NCI-H187 (cell line): ENCODE measurements around the gene LRGUK.
"Not testable (repeated sequence)": the region's sequence is repeated elsewhere in the genome, so short reads cannot be mapped to it uniquely, and the experiment has no call there.

ENCODE experiments used
- DNase-seq, 2 experiments: peaks; one replicate each; lab custom pipeline; 2025; lab: John Stamatoyannopoulos, UW

LRGUK gene

DNA sequence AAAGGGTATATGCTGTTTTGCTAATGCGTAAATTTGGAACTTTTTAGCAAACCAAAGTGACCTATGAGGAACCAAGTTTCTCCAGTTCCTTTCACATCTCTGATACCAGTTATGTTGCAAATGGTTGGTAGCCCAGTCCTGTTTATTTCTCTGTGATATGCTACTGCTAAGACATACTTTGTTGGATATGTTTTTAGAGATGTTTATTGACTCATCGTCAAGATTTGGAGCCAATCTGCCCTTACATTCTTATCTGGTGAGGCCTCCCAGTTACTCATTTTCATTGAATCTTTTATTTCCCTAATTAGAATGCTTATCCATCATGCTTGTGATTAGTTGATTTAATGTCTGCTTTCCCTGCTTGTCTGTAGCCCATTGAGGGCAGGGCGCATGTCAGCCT is 58.9 kb downstream of the LRGUK start:
- DNase-seq, result no peak

DNA sequence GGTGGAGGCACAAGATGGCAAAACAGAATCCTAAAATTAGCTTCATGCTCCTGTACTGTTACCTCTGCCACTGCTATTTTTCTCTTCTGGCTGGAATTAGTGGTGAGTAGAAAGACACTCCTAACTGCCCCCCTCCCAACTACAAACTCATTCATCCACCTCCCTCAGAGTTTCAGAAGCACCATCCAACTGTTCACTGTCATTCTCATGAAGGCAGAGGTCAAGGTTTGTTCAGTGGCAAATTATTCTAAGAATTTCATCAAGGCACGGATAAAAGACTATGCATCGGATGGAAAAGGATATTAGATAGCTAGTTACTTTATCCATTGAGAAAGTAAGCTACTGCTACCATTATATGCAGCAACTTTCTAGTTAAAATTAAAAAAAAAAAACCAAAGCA is 59.7 kb downstream of the LRGUK start:
- no peak for DNase-seq

DNA sequence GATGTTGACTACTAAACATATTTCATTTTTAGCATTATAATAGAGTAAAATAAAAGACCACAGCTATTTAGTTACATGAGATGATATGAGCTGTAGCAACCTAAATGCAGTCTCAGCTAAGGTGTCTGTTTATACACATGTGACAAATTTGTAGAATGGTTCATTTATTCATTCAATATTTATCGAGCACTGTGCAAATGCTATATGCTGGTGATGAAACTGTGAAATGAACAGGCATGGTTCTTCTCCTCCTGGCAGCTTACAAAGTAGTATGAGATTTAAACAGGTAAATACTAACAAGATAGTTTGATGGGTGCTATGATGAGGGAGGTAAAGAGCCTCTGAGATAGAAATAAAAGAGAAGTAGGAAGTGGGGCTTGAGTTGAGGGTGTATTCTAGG is 60.8 kb downstream of the LRGUK start:
- DNase-seq, result no peak

DNA sequence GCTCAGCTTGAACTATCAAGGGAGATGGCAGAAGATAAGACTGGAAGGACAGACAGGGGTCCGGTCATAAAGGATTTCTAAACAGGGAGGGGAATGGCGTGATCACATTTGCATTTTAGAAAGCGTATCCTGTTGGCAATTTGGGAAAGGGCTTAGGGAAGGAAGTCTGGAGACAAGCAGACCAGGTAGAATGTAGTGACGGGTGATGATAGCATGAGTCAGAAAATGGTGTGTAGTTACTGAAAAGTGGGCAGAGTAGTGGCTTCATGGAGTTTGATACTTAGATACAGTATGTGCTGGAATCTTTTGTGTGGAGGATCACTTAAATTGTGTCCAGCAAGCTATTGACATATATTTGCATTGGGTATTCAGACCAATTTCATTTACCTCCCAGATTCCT is 61.2 kb downstream of the LRGUK start:
- DNase-seq, result no peak

DNA sequence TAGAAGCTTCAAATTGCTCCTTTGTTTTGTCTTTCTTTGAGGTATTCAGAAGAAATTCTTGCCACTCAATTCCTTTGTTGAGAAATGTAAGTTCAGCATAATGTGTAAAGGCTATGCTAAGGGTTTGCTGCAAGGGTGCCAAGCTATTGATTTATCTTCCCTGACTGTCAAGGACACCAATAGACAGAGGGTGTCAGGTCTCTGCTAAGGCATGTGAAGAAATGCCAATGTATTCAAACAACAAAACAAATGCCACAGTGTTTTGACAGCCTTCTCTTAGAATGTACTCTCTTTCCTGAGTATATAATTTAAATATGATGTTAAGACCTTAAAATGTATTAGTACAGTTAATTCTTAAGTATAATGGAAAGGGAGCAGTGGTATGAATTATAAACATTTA is 62.4 kb downstream of the LRGUK start:
- DNase-seq, result no peak

DNA sequence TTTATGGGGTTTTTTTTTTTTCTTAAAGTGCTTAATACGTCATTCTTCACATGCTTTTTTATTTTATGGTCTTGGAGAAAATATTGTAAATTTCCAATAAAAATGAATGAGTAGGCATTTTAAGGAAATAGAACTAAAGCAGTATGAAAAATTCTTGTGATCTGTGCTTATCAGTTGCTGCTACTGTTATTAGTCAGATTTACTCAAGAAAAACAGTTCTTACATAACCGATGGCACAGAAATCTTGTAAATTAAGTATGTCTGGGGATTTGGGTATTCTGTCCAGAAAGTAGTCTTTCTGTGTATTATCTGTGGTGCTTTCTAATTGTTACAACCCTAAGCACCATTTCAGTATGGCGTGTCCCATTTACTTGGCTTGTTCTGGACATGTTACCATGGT is 64.7 kb downstream of the LRGUK start:
- no peak for DNase-seq

DNA sequence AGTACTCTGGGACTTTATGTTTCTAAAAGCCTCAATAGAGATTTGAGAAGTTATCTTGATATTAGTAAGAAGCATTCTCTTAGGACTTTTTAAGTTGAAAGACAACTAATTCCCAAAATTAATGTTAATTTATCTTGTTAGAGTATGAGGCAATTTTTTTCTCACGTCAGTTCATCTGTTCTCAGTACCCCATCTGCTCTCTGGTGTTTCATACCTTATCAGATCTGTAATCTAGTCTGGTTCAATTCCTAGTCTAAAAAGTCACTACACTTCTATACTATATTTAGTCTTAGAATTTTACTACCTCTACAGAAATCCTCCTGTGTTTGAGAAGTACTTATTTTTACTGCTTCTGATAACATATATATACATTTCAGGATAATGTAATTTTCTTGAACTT is 66.1 kb downstream of the LRGUK start:
- DNase-seq, result no peak

DNA sequence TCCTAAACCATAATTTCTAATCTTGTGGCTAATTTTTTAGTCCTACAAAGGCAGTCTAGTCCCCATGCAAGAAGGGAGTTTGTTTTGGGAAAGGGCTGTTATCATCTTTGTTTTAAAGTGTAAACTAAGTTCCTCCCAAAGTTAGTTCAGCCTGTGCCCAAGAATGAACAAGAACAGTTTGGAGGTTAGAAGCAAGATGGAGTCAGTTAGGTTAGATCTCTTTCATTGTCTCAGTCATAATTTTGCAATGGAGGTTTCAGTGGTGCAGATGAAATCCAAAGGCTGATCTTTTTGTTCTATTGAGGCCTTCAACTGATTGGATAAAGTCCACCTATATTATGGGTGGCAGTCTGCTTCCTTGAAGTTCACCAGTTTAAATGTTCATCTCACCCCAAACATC is 68.1 kb downstream of the LRGUK start:
- no peak for DNase-seq

DNA sequence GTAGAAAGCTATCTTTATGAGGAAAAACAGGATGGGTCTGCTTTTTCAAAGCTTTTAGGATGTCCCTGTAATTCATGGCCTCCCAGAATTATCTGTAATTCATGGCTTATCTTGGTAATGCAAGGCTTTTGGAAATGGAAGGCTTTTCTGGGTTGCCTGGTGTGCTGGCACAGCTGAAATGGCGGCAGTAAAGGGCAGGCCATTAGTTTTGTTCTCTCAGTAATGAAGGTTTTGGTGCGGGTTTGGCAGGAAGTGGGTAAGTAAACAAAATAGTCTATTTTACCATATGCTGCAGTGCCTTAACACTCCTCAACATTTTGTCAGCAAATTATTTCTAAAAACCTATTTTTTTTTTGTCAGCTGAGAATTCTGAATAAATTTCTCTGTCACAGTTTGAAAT is 69.3 kb downstream of the LRGUK start:
- DNase-seq, result no peak

DNA sequence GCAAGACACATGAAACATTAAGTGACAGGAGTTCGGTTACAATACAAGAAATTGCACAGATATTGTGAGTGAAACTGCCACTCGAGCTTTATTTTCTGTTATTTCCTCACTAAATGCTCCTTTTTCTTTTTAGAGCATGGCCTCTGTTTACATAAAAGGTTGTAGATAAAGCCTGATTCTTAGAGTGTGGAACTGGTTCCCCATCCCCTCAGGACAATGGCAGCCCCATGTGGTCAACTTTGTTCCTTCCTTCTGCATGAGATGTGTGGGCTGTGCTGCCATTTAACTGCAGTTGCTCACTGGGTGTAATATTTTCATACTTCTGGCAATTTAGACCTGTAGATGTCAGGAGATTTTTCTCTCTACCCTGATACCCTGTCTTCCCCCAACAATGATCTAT is 70.2 kb downstream of the LRGUK start:
- no peak for DNase-seq

DNA sequence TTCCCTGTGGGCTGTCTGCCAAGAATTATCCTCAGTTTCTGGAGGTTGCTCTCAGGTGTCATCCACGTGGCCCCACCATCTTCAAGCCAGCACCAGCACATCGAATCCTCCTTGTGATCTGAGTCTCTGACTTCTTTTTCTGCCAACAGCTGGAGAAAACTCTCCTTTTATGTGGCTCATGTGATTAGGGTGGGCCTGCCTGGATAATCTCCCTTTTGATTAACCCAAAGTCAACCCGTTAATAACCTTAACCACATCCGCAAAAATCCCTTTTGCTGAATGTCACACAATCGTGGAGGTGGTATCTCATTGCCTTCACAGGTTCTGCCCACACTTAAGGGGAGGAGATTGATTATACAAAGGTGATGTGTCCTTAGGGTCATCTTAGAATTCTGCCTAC is 73.8 kb downstream of the LRGUK start:
- no peak for DNase-seq

DNA sequence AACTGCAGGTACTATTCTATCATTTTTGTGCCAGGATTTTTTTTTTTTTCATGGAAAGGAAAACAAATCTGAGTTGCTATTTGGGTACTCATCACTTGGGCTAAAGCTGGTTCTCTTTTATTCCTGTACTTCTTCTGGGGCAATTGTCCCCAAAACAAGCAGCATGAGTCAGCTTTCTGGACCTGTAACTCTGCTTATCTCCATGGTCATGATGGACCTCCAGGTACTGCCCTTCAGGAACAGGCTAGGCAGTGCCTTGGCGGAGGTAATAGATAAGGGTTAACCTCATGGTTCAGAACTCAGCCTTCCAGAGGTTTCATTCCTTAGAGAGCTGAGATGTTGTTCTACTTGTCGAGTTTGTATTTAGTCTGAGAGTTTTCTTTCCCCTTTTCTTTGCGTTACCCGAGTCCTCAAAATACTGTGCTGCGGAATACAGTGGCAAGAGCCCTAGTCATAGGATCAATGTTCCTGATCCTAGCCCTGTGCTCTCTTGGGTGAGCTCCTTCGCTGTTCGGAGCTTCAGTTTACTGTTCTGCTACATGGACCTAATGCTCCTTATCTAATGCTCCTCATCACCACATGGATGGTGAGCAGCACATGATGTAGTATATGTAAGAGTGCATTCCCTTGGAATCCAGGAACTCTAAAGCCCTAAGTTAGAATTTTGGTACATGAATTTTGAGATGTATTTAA is 74.6 kb downstream of the LRGUK start:
- no peak for DNase-seq

DNA sequence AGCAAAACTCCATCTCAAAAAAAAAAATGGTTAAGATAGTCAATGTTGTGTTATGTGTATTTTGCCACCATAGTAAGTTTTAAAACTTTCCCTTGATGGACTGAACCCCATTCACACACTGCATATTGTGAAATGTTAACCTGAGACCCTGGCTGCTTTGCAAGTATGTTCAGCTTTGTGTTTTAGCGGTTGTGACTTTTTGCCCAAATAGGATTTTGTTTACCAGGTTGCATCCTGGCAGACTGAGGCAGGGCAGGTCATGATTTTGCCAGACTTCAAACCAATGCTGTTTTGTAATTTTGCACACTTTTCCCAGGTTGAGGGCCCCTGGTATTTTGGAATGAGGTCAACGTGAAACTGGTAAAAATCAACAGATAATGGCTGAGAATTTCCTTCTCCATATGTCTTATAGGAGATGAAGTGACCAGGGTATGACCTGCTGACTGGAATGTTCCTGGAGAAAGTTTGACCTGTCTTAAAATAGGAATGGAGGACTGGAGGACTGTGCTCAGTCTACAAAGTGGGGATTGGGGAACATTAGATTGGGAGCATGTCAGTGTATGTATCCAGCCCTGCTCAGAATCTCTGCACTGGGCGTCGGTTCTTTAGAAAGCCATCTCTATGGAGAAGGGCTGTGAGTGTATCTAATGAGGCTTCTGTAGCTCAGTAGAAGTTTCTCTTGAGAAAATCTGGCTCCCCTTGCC is 76.2 kb downstream of the LRGUK start:
- DNase-seq, result no peak

DNA sequence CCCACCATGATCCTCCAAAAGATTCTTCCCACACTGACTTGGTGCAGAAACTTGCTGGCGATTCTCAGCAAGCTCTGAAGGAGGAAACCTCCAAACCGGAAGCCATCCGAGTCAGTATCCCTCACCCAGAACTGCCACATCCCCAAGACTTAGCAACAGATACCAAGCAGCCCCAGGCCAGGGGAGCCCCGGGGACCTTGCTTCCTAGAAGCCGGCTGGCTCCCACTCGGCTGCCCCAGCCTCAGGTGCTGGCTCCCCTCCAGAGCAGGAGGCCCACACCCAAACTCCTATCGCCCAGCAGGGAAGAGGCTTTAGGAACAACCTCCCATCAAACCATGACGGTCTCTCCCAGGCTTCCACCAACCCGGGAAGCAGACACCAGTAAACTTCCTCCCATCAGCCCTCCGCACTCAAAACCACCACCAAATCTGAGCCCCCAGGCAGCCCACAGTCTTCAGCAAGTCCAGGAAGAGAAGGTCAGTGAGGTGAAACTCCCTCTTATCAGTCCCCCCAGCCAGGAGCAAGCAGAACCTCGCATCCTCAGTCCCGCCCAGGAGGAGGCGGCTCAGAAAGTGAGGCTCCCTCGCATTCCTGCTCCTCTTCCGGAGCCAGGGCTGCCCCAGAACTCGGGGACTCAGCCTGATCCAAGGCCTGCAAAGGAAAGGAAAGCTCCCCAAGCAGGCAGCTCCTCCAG is 82.3 kb downstream of the LRGUK start:
- no peak for DNase-seq

DNA sequence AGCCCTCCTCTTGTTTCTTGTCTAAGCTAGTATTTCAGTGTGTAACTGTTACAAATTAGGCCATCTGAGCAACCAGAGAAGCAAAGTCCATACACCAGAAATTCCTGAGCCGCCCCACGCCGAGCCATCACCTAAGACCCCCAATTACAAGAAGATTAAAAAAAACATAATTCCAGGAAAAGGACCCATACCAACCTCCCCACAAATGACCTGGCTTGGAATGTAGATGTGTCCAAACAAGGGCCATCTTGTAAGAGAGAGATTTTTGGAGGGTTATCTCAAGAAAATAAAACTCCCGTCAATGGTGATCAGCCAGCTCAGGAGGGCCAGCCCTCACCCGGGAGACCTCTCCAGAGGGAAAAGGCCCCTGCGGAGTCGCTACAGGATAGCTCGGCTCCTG is 83.1 kb downstream of the LRGUK start:
- DNase-seq, result no peak

DNA sequence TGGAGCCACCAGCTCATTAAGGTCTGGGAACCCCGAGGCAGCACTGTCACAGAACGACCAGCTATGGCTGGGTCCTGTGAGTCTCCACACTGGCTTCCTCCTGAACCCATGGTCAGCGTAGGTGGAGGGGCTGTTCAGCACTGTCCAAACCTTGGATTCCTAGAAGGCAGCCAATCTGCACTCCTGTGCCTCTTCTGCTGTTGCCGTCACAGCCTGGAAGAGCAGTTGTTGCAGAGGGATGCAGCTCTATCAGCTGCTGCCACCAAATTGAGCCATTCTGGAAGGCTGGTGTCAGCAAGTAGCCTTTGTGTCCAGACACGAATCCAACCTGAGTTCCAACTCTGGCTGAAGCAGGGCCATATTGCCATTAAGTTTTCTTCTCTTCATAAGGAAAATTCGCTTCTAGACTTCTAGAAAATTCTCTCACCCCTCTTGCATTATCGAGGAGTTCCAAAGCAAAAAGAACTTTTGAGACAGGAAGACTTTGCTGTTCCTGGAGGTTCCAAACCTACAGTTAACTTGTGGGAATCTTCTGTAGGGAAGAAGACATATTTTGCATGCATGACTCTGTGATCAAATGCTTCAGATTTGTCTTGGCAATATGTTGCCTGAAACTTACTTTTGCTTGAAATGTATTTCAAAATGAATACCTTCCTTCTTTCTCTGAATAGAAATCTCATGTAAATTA is 84.0 kb downstream of the LRGUK start:
- no peak for DNase-seq

DNA sequence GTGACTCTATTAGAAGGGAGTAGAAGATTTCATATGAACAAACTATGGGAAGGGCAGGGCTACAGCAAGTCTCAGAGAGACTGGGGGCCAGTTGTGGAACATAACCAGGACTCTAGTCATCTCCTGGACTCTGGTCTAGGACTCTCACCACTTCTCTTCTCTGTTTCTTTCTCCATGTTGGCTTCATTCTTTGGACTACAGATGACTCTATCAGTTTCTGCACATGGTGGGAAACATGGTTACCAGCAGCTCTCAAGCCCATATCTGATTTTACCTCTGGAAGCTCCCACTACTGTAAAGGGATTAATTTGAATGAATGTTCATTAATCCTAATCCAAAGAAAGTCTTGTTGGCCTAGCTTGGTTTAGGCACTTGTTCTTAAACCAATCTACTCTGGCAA is 84.7 kb downstream of the LRGUK start:
- no peak for DNase-seq

DNA sequence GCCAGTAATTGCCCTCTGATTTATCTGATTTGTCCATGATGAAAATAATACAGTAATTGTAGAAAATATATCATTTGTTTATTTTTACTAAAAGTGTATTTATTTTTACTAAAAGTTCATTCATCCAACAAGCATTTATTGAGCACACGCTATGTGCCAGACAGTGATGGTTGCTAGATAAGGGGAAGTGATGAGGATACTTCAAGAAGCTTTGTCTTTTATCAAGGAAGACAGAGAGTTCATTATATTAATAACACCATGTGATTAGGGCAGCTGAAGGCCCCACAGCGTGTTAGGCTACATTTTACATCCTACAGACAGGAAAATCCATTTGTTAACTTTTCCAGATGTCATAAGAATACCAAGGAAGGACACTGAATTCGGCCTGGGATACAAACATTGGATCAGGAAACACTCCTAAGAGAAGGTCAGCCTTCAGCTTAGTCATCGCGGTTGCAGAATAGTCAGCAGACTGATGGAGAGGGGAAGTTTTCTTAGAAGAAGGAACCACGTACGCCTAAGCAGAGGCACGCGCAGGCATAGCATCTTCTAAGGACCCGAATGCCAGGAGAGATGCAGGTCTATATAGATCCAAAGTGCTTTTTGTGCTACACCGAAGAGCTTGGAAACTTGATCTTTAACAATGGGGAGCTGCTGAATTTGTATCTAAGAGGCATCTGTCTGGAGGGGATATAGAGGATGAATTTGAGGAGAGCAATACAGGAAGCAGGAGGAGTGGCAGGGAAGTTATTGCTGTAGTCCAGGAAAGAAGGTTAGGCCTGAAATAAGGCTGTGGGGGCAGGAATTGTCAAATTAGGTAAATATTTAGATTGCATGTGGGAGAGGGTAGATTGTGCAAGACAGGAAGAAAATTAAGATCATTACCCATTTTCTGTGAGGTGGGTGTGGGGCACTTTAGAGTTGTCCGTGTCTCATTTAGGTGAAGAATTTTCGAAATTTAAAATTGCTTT is 85.7 kb downstream of the LRGUK start:
- DNase-seq, result no peak

DNA sequence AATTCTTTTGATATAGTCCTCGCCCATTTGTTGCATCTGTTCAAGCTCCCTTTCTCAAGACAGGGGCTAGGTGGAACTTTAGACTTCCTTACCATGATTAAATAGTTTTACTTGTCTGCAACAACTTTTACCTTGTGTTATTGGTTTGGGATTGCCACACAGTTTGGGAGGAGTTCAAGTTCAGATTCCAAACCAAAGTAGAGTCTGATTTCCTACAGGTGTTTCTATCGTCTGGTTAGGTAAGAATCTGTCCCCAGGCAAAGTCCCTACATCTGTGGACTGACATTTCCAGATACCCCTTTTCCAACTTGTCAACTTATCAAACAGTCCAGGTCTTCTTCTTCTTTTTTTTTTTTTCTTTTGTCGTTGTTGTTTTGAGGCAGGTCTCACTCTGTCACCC is 93.1 kb downstream of the LRGUK start:
- no peak for DNase-seq

DNA sequence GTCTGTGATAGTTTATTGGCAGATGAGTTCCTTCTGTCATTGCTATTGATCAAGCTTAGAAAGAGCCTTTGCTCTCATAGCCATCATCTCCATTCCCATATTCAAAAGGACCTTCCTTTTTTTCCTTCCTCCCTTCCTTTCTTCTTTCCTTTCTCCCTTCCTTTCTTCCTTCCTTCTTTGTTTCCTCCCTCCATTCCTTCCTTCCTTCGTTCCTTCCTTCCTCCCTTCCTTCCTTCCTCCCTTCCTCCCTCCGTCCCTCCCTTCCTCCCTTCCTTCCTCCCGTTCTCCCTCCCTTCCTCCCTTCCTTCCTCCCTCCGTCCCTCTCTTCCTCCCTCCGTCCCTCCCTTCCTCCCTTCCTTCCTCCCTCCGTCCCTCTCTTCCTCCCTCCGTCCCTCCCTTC is 104.2 kb downstream of the LRGUK start:
- not testable (repeated sequence) for DNase-seq

DNA sequence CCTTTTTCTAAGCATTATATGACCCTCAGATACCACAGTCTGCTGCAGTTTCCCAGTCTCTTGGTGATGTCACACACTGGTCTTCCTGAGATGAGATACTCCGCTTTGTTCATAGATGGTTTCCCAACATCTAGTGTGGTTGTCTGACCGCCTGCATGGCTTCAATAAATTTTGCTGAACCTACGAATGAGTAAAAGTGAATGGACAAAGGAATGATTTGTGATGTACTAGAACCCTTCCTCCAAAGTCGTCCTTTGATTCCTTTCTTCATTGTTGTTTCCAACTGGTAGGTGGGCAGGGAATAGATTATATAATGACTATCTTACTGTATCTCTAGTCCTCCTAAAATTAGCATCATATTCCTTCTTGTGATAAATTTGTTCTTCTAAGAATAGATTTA is 107.1 kb downstream of the LRGUK start:
- DNase-seq, result no peak

DNA sequence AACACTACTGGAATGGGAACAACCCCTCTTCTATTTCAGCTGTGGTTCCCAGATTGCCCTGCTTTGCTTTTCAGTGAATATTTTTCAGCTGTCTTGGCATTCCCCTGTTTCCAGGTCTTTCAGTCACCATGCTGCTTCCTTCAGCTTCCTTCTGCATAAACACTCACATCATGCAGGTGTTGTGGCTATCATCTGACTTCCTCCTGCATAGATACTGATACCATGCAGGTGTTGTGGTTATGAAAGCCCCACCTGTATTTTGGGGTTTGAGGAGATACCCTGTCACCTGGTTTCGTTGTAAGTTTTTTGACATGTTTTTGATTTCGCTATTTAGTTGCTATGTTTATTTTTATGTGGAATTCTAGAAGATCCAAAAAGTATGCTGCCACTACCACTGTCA is 118.1 kb downstream of the LRGUK start:
- DNase-seq, result no peak
